H1 (cell line): ENCODE data around the gene ATP1A3. TPM values are rescaled to one million over a fixed set of nuclear protein-coding genes. Genes with fewer than 3 reads are reported as not detected.

Experiments used
- KDM1A ChIP-seq: fragments of 200-600, 300-600 bp; sonication (generic); IDR thresholded peaks from 2 replicates; pipeline ENCODE4 v1.7.1; 2016; ENCODE audit warnings: mild to moderate bottlenecking, low read length, borderline replicate concordance
- POU5F1 ChIP-seq: IDR thresholded peaks from 2 replicates; pipeline ENCODE4 v1.6.1; 2011; ENCODE audit warnings: low read depth, mild to moderate bottlenecking, low read length, moderate library complexity
- RNF2 ChIP-seq: fragments of 200-900, 300-1000 bp; sonication (generic); IDR thresholded peaks from 2 replicates; pipeline ENCODE4 v1.7.1; 2016; ENCODE audit warnings: borderline replicate concordance, low read depth, mild to moderate bottlenecking, antibody characterized with exemption, low read length; ENCODE audit not compliant: poor library complexity, severe bottlenecking; ENCODE audit errors: missing control alignments
- SIN3A ChIP-seq, 2 experiments: IDR thresholded peaks in 1 of 2; conservative IDR thresholded peaks in 1 of 2; 2 replicates each; pipeline ENCODE4 v1.6.1; 2011 to 2012; ENCODE audit warnings: low read length in 2 of 2, improper control_type of control experiment in 1 of 2, low read depth in 1 of 2, mild to moderate bottlenecking in 1 of 2
- SP4 ChIP-seq: IDR thresholded peaks from 2 replicates; pipeline ENCODE4 v1.6.1; 2012; ENCODE audit warnings: low read length, inconsistent platforms
- TBP ChIP-seq: IDR thresholded peaks from 2 replicates; pipeline ENCODE4 v1.6.1; 2011; ENCODE audit warnings: low read depth, low read length, improper control_type of control experiment
- polyA plus RNA-seq, 7 experiments: library from polyadenylated mRNA; depleted of rRNA in 3 of 7; stranded (reverse) in 5 of 7; unstranded in 2 of 7; fragments of >200 nt in 5 of 7; fragments of 200-250 nt in 2 of 7; gene quantifications; 1 replicate in 5 of 7; 2 replicates in 1 of 7; 4 replicates in 1 of 7; pipeline versions ENCODE4 v1.2.1 to v1.2.3, GENCODE V29; 2011 to 2013; ENCODE audit warnings: missing spikeins in 2 of 7, mixed read lengths in 2 of 7
- total RNA-seq: library from RNA; stranded (reverse); fragmentation: NEBNext Ultra II Directional; extraction: Animal tissue kit (Norgen Biotek cat#: 25700); gene quantifications from 2 replicates; pipeline ENCODE4 v1.2.1, GENCODE V29; 2021

The ATP1A3 gene
- total and polyA plus RNA-seq, 2 of the 8 experiments (the other 6 are each of a cell fraction or from before 2014, with no cell fraction given) = 11.1 to 41.2 TPM

- TF ChIP-seq RNF2 = no peak
- TF ChIP-seq TBP = no peak
- TF ChIP-seq SIN3A (conservative IDR thresholded peaks at IDR 0.05 in 1 of 2, IDR thresholded peaks at IDR 0.05 in 1 of 2; ENCODE audit: low read depth in 1 of 2, low read length in 2 of 2) = no peak
- TF ChIP-seq KDM1A = no peak
- TF ChIP-seq POU5F1 = no peak
- TF ChIP-seq SP4 = no peak
These were observed 75.9 kb downstream of the ATP1A3 start (continued) for GRCh38 chr19:41918095-41918494.
